Fibroblast of skin of abdomen (primary cell): Measurements from ENCODE around the gene N4BP2.

ENCODE experiments used
- DNase-seq: peaks from one replicate; pipeline ENCODE4 v3.0.0-alpha.2; 2013

The N4BP2 gene

DNA sequence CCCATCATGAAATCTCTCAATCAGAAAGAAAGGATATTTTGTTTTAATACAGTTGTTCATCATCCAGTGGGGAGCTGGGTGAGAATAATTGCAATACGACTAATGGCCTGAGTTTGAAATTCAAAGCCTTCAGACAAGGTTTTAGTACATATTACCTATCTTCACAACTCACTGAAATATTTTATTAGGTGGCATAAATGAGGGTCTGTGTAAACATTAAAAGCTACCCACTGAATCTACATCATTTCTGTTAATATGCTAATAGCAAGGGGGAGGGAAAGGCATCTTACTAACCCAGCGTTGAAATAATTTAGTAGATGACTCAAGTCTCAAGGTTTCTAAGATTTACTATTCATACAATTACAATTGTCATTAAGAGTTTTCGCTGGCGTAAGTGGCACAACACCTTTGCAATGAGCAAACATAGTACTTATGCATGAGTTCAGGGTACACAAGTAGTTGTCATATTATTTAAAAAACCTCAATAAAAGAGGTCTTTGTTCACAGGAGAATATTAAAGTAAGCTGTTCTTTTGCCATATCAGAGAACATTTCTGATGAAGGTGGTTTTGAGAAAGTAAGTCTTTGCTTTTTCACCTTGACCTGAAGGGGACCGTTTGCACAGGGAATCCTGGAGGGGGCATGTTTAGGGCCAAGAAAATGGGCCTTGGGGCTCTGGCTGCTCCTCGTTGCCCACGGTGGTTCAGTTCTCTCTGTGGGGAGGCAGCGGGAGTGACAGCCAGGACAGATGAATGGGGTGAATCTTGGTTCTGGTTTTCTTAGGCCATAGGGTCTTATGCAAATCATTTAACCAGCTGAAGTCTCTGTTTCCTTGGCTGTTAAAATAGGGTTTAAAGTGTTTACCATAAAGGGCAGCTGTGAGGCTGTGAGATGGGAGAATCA is 135.7 kb downstream of the N4BP2 start:
- DNase-seq: no peak

- DNase-seq: no peak
Measured at GRCh38 chr4:40193016-40193571, 136.4 kb downstream of the N4BP2 start.

- DNase-seq: no peak
Measured at GRCh38 chr4:40193578-40193977, 136.9 kb downstream of the N4BP2 start.

DNA sequence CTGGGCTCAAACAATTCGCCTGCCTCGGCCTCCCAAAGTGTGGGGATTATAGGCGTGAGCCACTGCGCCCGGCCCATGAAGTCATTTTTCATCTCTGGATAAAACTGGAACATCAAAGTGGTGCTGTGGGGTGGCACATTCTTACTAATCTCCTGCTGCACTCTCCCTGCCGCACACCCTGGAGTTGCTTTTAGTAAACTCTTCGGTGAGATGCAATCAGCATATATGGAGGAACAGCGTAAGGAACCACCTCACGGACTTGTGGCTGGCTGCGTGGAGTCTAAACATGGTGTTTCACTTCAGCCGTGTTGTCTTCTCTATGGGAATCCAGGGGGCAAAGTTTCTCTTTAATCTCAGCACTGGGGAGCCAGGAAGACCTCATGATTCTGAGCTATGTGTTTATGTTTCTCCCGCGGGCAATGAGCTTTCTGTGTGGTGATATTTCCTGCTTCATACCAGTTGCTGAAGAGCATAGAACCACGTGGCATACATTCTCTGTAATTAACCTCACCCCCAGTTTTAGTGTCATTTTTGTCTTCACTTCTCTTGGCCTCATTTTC is 138.0 kb downstream of the N4BP2 start:
- DNase-seq: no peak

DNA sequence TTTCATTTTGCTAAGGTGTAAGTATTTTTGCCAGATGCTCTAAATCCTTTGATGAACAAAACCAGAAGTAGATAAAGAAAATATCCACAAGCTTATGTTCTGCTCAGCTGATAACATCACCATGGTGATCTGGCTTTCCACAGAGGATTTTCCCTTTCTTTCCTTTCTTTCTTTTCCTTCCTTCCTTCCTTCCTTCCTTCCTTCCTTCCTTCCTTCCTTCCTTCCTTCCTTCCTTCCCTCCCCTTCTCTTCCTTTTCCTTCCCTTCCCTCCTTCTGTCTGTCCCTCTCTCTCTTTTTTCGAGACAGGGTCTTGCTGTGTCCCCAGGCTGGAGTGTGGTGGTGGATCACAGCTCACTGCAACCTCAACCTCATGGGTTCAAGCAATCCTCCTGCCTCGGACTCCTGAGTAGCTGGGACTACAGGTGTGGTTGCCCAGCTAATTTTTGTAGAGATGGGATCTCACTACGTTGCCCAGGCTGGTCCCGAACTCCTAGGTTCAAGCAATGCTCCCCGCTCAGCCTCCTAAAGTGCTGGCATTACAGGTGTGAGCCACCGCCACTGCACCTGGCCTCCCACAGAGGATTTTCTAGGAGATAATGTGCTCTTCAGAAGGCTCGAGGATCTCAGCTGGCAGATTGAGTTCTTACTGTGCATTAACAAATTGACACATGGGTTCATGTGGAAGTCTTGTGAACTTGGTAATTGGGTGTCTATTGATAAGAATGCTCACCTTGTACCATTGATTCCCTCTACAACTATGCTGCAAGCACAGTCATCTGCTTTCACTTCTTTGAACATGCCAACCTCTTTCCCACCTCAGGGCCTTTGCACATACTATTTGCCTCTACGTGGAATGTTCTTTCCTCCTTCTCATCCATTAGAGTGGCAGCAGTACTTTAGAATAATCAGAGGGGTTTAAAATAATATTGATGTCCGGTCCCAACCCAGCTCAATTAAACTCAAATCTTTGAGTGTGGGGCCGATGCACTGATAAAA is 138.8 kb downstream of the N4BP2 start:
- DNase-seq: no peak

- no peak for DNase-seq
Measured at GRCh38 chr4:40196272-40196671, 139.6 kb downstream of the N4BP2 start.

GRCh38 chr4:40196724-40197281 is 140.2 kb downstream of the N4BP2 start, which contains the start of gene RHOH:
TSS of gene RHOH (plus strand) at chr4:40197031. CDS start at chr4:40243387, 46,356 bp downstream.
- DNase-seq: no peak

- DNase-seq: no peak
Measured at GRCh38 chr4:40197879-40198689, 141.4 kb downstream of the N4BP2 start.

DNA sequence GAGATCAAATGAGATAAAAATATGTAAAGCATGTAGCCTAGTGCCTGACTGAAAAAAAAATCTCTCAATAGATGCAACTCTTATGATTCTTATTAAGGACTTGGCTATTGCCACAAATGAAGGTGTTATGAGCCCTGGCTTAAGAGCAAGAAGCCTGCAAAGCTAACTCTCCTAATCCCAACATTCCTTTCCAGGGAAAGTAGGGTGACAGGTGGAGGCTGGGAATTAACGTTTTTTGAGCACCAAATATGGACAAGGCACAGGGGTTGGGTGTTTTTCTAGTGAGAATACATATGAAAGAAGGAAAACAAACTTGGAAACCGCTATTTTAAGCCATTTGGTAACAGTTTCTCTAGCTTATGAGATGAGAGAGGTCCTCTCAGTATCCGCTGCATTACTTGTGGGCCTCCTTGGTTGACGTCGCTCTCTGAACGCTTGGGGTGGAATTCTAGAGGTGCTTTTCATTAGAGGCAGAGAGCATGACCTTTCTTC is 142.6 kb downstream of the N4BP2 start:
- DNase-seq: no peak

DNA sequence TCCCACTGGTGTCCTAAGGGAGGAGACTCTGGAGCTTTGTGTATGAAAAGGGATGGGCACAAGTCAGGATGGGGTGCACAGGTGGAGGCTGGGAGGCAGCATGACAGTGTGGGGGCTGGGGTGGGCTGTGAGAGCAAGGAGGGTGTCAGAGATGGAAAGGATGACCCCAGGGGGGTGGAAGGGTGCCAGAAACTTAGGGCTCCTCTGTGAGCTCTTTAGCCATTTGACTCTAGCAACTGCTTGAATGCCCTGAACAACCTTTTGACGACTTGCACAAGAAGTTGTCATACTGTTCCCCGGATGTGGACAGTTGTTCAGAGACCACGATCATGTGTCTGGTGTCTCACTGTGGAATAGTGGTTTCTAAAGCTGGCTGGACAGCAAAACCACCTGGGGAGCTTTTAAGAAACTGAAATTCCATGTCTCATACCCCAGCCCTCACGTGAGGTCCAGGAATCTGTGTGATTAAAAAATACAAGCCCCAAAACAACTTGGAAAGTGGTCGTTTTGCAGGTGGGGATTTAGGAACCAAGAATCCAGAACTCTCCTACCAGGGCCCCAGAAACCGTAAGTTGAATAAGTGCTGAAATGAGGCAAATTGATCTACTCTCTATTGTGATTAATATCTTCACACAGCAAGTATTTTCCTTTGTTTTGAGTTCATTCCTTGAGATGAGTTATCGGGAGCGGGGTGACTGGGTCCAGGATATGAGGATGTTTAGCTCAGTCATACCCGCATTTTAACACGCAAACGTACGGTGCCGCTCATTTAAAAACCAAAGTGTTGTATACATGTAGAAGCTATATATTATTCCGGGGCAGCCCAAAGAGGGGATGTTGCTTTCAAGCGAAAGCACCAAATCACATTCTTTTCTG is 143.6 kb downstream of the N4BP2 start:
- DNase-seq: no peak

DNA sequence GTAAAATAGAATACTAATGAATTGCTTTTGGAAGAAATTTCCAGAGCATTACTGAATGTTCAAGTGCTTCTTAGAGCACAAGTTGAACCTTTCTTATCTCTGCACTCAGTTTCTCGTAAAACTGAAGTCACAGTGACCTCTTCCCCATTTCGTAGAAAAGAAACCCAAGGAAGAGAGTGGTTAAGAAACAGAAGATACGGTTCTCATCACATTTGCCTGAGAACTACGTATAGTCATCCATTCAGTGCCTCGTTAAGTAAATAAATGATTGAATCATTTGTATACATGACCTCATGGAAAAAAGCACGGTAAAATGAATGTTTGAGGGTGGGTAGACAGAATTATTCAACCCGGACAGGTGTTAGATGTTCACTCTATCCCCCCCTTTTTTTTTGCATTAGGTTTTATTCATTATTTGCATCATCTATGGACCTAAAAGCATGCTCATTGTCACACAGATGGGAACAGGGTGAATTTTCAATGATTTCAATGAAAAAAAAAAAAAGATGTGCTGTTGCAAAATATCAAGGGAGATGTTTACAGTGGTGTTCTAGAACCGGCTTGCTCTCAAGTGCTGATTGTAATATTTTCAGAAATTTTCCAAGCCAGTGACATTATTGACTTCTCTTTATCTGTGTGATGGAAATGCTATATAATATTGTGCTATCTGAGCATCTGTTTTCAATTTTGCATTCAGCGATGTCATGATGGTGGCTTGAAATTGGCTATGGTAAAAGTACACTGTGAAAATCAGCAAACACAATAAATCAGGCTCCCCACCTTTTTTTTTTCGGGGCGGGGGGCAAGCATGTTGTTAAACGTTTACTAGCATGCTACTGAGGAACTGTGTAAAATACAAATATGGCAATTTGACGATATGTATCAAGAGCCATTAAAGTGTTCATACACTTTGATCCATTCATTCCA is 144.5 kb downstream of the N4BP2 start:
- DNase-seq: no peak

- DNase-seq: no peak
Measured at GRCh38 chr4:40201898-40202297, 145.2 kb downstream of the N4BP2 start.

- no peak for DNase-seq
Measured at GRCh38 chr4:40202474-40202873, 145.8 kb downstream of the N4BP2 start.

DNA sequence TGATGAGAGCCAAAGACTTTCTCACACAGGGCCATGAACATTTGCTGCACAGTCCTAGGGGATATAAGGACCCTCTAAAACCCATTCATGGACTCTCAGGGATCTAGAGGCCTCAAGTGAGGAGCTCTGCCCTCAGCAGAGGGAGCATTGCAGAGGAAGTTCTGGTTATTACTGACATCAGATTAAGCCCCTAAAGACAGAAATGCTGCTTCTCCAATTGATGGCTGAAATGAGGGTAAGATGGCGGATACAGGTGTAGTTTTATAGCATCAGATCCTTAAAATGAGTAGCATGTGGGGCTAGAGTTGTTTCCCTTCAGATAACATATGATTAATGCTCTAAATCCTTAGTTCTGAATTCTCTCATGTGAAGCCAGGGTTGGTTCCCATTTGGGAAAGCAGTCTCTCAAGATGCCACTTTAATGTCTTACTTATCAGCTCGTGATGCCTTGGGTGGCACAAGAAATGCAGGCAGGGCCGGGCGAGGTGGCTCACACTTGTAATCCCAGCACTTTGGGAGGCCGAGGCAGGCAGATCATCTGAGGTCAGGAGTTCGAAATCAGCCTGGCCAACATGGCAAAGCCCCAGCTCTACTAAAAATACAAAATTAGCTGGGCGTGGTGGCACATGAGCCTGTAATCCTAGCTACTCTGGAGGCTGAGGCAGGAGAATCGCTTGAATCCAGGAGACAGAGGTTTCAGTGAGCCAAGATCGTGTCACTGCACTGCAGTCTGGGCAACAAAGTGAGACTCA is 148.0 kb downstream of the N4BP2 start:
- no peak for DNase-seq

- DNase-seq: no peak
Measured at GRCh38 chr4:40205259-40206198, 148.9 kb downstream of the N4BP2 start.

GRCh38 chr4:40206426-40206825 is 149.8 kb downstream of the N4BP2 start:
- no peak for DNase-seq
